HTERT RPE-1 (cell line): ENCODE measurements around the gene LRRC27.

Experiments
- in situ Hi-C: fragments of 300-500 bp; cut with MboI; formaldehyde crosslinking; loops from 4 replicates; pipeline ENCODE4 v1.14.3; 2020; ENCODE audit warnings: low sequenced_read_pairs

The LRRC27 gene

DNA sequence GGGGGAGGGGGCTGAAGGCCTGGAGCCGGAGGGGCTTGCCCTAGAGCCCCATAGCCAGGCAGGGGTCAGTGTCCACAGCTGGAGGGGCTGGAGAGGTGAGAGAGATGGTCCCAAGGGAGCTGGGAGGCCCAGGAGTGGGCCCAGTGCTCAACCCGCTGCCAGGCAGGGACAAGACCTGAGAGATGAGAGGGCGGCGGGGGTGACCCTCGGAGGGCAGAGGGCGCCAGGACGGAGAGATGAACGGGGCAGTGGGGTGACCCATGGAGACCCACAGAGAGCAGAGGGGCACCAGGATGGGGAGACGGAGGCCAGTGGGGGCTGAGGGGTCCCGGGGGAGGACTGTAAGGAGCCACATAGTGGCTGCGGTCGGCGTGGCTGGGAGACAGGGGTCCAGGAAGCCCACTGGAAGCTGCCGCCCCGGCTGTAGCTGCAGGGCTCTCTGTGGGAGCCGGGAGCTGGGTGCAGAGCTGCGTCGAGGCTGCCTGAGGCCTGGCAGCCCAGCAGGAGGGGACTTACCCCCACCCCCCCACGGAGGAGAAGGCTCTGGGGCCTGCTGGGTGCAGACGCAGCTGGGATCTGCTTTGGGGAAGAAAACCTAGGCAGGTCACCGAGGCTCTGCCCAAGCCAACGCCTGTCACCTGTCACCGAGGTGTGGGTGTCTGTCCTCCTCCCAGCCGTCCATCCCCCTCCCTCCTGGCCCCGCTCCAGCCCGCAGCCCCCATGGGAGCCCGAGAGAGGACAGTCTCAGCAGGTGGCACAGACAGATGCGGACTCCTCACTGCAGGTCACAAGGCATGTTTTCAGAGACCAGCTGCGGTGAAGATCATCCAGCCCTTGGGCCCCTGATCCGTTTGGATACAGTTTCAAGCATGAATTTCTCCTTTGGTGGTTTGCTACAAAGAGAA, 90.1 kb downstream of the LRRC27 start:
- in situ Hi-C loops = no loop called here

GRCh38 chr10:132422903-132423825, 91.2 kb downstream of the LRRC27 start:
- in situ Hi-C loops = no loop called here

GRCh38 chr10:132423966-132424861, 92.2 kb downstream of the LRRC27 start:
- in situ Hi-C loops = no loop called here

GRCh38 chr10:132425029-132425756, 93.2 kb downstream of the LRRC27 start:
- in situ Hi-C loops = no loop called here

- in situ Hi-C loops = no loop called here
These were observed 93.8 kb downstream of the LRRC27 start for GRCh38 chr10:132425757-132426155.

DNA sequence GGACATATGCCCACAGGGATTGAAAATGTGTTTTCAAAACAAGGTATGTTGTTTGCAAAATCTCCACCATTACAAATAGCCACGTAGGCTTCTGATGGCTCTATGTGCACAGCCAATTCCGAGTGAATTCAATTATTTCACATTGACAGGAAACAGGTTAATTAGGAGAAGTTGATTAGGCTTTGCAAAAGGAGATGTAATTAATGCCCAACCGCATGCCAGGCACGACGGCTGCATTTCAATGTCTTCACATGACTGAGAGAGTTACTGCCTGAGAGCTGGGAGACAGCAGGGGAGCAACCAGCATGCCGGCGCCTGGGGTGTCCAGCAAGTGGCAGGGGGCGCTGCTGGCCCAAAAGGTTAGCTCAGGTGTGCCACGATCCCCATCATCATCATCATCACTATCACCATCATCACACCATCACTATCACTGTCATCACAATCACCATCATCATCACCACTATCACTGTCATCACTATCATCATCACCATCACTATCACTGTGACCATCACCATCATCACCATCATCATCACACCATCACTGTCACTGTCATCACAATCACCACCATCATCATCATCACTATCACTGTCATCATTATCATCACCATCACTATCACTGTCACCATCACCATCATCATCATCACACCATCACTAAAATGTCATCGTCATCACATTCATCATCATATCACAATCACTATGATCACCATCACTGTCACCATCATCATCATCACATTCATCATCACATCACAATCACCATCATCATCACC, 95.2 kb downstream of the LRRC27 start:
- in situ Hi-C loops = no loop called here

DNA sequence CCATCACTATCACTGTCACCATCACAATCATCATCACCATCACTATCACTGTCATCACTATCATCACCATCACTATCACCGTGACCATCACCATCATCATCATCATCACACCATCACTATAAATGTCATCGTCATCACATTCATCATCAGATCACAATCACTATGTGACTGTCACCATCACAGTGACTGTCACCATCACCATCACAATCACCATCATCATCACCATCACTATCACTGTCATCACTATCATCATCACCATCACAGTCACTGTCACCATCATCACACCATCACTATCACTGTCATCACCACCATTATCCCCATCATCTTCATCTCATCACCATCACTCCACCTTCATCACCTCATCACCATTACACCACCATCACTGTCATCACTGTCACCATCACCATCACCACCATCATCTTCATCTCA, 96.0 kb downstream of the LRRC27 start:
- in situ Hi-C loops = no loop called here

GRCh38 chr10:132428486-132428995, 96.5 kb downstream of the LRRC27 start:
- in situ Hi-C loops = no loop called here
